Transverse colon (tissue), 4 donors: ENCODE measurements around the gene GRM7. TPM values are rescaled to one million over a fixed set of nuclear protein-coding genes. Genes with fewer than 3 reads are reported as not detected.

Source experiments
- DNase-seq: peaks from one replicate; pipeline ENCODE4 v3.0.0-alpha.2; 2019
- H3K27ac ChIP-seq, 4 donors: fragments of 200-600 bp; sonication (generic); 2 replicates each; pipeline ENCODE4 v1.5.1; 2016 to 2018; ENCODE audit warnings: inconsistent platforms in 4 of 4
- H3K27me3 ChIP-seq: fragments of 200-600 bp; sonication (generic); 2 replicates; pipeline ENCODE4 v1.5.1; 2017; ENCODE audit warnings: inconsistent platforms
- H3K36me3 ChIP-seq, 4 donors: fragments of 200-600 bp; sonication (generic); 2 replicates each; pipeline ENCODE4 v1.5.1; 2017 to 2019; ENCODE audit warnings: inconsistent platforms in 4 of 4
- H3K4me1 ChIP-seq, 4 donors: fragments of 200-600 bp; sonication (generic); 2 replicates each; pipeline ENCODE4 v1.5.1; 2017 to 2020; ENCODE audit warnings: inconsistent platforms in 4 of 4
- H3K4me3 ChIP-seq, 4 donors: fragments of 200-600 bp; sonication (generic); 1 replicate in 1 of 4; 2 replicates in 3 of 4; pipeline versions ENCODE4 v1.5.1 to v1.6.1; 2017 to 2019; ENCODE audit warnings: inconsistent platforms in 4 of 4
- H3K9me3 ChIP-seq, 2 donors: fragments of 200-600 bp; sonication (generic); 2 replicates each; pipeline ENCODE4 v1.5.1; 2017 to 2019; ENCODE audit warnings: inconsistent platforms in 2 of 2
- CTCF ChIP-seq, 5 experiments: fragments of 200-600 bp in 3 of 5; fragments of 450-650 bp in 2 of 5; sonication (generic) in 3 of 5; IDR thresholded peaks; 1 replicate in 2 of 5; 2 replicates in 3 of 5; pipeline ENCODE4 v1.5.1; 2016 to 2017; ENCODE audit warnings: antibody characterized with exemption in 5 of 5, inconsistent platforms in 3 of 5, mild to moderate bottlenecking in 2 of 5, moderate library complexity in 1 of 5
- EP300 ChIP-seq: sonication (generic); formaldehyde crosslinking; IDR thresholded peaks from one replicate; pipeline ENCODE4 v1.6.1; 2017; ENCODE audit warnings: antibody characterized with exemption, low read depth
- POLR2A ChIP-seq: fragments of 450-650 bp; IDR thresholded peaks from one replicate; pipeline ENCODE4 v1.6.1; 2016; ENCODE audit warnings: antibody characterized with exemption, mild to moderate bottlenecking, moderate library complexity
- POLR2AphosphoS5 ChIP-seq, 3 donors: sonication (generic); formaldehyde crosslinking; IDR thresholded peaks; one replicate each; pipeline ENCODE4 v1.6.1; 2016; ENCODE audit warnings: antibody characterized with exemption in 3 of 3
- whole genome bisulfite sequencing, 2 donors: methylation state at CpG; one replicate each; pipeline ENCODE4 v1.1.5; 2018; ENCODE audit warnings: low coverage in 1 of 2; 5-methylcytosine and 5-hydroxymethylcytosine counted together
- in situ Hi-C, 4 donors: fragments of 200-750 bp; cut with MboI; loops; one replicate each; pipeline versions ENCODE4 v1.15.0 to v1.15.1; 2017; ENCODE audit warnings: low sequenced_read_pairs in 3 of 4, low pct_ligation_motif_present in 1 of 4, low pct_unique_long_range_greater_than_20kb in 1 of 4
- intact Hi-C: fragments of 100-400 bp; cut with DNase I; formaldehyde crosslinking; loops from one replicate; pipeline ENCODE4 v1.15.1; 2023; ENCODE audit warnings: low total_unique reads
- total RNA-seq, 4 donors: library from RNA; depleted of rRNA; stranded (reverse); fragments of >200 nt; gene quantifications; one replicate each; pipeline ENCODE4 v1.1.0, GENCODE V29; 2016

GRM7 gene
- total RNA-seq, 4 donors from 2014 or later: 0.14 to 0.20 (median 0.16) TPM; not detected in 1

DNA sequence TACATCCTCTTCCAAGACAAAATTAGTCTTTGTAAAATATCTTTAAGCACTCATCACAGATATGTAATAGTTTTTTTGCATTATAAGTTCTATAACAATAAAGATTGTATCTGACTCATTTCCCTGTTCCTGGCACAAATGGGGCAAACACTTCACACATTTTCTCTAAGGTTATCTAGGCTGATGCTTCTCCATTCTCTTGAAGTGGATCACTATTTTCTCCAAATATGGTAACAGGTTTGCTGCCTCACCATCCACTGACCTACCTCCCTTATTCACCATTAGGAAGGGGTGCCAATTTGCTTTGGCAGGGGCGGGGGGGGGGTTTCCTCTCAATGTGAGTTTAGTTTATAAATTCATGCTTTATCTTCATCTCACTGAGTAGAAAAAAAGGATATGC is 873.0 kb downstream of the GRM7 start:
- 57 to 78% methylated on average over 1 of the region's 1 CpG for WGBS, 2 donors

GRCh38 chr3:7734456-7734855 is 873.5 kb downstream of the GRM7 start:
- no peak overlapping the region for H3K4me3 ChIP-seq
- H3K36me3 ChIP-seq: no peaks in the 10 kb centered on the region
- DNase-seq: no peak
- H3K27me3 ChIP-seq: no peaks in the 10 kb centered on the region
- TF ChIP-seq POLR2A: no peak
- no peak for TF ChIP-seq POLR2AphosphoS5 (IDR thresholded peaks at IDR 0.05)
- no peak for TF ChIP-seq CTCF (IDR thresholded peaks at IDR 0.05)
- TF ChIP-seq EP300: no peak
- in situ Hi-C loops: no loop called here
- intact Hi-C loops: no loop called here
- H3K27ac ChIP-seq: no peak overlapping the region
- H3K4me1 ChIP-seq: no peaks in the 10 kb centered on the region
- no peaks in the 10 kb centered on the region for H3K9me3 ChIP-seq

More for the DNA sequence above, 873.0 kb downstream of the GRM7 start:
- TF ChIP-seq POLR2A (no peak), EP300 (no peak), CTCF (IDR thresholded peaks at IDR 0.05) (no peak), POLR2AphosphoS5 (IDR thresholded peaks at IDR 0.05) (no peak)
- no peak for DNase-seq
- intact Hi-C loops (no loop called here), in situ Hi-C loops (no loop called here)
- no peaks in the 10 kb centered on the region for H3K9me3 ChIP-seq
- H3K27me3 ChIP-seq: no peaks in the 10 kb centered on the region
- no peak overlapping the region for H3K27ac ChIP-seq
- no peaks in the 10 kb centered on the region for H3K36me3 ChIP-seq
- no peak overlapping the region for H3K4me3 ChIP-seq
- no peaks in the 10 kb centered on the region for H3K4me1 ChIP-seq

DNA sequence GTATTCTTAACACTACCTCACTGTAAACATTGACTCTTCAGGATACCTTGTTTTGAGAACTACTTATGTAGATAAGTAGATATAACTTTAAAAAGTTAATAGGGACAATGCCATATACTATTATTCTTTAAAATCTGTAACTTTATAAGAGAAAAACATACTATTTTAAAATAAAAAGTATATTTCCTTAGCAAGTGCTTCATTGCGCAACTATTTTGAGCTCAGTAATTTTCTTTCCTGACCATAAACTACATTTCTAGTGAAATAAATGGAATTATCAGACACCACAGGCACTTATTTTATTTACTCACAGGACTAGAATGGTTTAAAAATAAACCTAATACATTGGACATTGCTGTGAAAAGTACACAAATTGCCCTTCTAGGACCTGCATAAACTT is 876.3 kb downstream of the GRM7 start:
- no peak overlapping the region for H3K4me3 ChIP-seq
- no peak overlapping the region for H3K27ac ChIP-seq
- no peaks in the 10 kb centered on the region for H3K27me3 ChIP-seq
- TF ChIP-seq EP300 (no peak), CTCF (IDR thresholded peaks at IDR 0.05) (no peak), POLR2A (no peak), POLR2AphosphoS5 (IDR thresholded peaks at IDR 0.05) (no peak)
- H3K9me3 ChIP-seq: no peaks in the 10 kb centered on the region
- H3K36me3 ChIP-seq: no peaks in the 10 kb centered on the region
- intact Hi-C loops (no loop called here), in situ Hi-C loops (no loop called here)
- no peak for DNase-seq
- WGBS, 2 donors: 100% methylated on average over 1 of the region's 1 CpG
- no peaks in the 10 kb centered on the region for H3K4me1 ChIP-seq

- no peak for DNase-seq
- in situ Hi-C loops (no loop called here), intact Hi-C loops (no loop called here)
- Histone ChIP-seq H3K36me3 (no peaks in the 10 kb centered on the region), H3K4me3 (no peak overlapping the region), H3K4me1 (no peaks in the 10 kb centered on the region), H3K9me3 (no peaks in the 10 kb centered on the region), H3K27ac (no peak overlapping the region), H3K27me3 (no peaks in the 10 kb centered on the region)
- TF ChIP-seq CTCF (IDR thresholded peaks at IDR 0.05): no peak
- no peak for TF ChIP-seq POLR2AphosphoS5 (IDR thresholded peaks at IDR 0.05)
- no peak for TF ChIP-seq EP300
- no peak for TF ChIP-seq POLR2A
- WGBS, 2 donors: 76 to 77% methylated on average over 2 of the region's 2 CpGs
Measured at GRCh38 chr3:7739754-7740153, 878.8 kb downstream of the GRM7 start.
